Cortex of kidney (tissue), 1 donor: ENCODE data around the gene SUSD2.
"Not testable (repeated sequence)": the region's sequence is repeated elsewhere in the genome, so short reads cannot be mapped to it uniquely, and the experiment has no call there.

ENCODE experiments used
- DNase-seq: peaks from one replicate; lab custom pipeline; 2025; lab: John Stamatoyannopoulos, UW

SUSD2 gene

DNA sequence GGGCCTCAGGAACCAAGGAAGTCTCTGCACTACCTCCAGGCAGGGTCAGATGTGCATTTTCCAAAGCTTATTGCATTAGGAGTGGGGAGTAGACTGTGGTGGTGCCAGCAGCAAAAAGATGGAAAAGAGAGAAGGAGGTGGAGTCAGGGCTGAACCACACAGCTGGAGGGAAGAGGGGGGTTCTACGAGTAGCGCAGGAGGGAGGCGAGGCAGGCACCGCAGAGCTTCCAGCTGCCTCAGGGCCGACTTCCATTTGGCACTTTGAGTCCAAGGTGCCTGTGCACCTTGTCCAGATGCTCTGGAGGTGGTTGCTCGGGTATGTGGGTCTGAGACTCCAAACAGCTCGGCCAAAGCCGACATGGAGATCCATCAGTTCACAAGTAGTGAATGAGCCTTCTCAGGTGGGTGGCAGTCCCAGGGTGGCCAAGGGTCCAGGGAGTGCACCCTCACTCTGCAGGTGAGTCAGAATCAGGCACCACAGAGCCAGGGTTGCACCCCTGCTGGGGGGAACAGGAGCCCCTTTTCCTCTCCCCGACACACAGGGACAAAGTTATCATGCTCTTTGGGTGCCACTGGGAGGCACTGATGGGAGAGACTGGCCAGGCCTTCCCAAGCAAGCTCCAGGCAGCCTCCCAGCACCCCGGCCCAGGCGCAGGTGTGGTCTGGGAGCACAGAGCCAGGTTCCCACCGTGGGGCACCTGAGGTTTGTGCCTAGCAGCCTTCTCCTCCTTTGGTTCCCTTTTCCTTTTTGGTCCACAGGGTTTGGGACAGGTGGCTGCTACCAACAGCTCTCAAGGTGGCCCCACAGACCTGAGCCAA is 33.4 kb downstream of the SUSD2 start:
- DNase-seq = no peak

DNA sequence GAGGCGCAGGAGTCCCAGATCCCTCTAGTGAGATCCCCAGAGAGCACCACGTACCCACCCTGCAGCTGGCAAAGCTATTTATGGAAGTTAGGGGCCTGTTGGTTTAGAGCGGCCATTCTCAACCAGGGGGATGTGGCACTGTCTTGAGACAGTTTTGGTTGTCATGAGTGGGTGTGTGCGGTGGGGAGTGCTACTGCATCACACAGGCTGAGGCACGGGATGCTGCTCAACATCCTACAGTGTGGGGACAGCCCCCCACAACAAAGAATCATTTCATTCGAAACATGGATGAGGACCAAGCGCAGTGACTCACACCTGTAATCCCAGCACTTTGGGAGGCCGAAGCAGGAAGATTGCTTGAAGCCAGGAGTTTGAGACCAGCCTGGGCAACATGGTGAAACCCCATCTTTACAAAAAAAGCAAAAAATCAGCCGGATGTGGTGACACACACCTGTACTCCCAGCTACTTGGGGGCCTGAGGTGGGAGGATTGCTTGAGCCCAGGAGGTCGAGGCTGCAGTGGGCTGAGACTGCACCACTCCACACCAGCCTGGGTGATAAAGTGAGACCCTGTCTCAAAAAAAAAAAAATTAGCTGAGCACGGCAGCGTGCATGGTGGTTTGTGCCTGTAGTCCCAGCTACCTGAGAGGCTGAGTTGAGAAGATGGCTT is 35.4 kb downstream of the SUSD2 start:
- DNase-seq = no peak

GRCh38 chr22:24217384-24217783 is 36.1 kb downstream of the SUSD2 start:
- DNase-seq = no peak

DNA sequence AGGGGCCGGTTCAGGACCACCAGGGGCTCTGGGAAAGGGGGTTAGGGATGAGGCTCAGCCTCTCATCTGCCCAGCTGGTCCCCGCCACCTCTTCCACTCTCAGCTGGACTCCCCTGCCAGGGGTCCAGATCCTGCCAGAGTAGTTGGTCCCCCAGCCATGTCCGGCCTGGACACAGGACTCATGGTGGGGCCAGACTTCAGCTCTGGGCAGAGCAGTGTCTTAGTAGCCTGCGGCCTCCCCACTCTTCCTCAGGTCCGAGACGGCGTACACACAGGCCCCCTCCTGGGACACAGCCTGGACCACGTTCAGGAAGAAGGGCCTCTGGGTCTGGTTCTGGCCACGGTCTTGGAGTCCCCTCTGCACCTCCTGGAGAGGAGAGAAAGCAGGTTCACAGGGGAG is 38.5 kb downstream of the SUSD2 start:
- DNase-seq = no peak

DNA sequence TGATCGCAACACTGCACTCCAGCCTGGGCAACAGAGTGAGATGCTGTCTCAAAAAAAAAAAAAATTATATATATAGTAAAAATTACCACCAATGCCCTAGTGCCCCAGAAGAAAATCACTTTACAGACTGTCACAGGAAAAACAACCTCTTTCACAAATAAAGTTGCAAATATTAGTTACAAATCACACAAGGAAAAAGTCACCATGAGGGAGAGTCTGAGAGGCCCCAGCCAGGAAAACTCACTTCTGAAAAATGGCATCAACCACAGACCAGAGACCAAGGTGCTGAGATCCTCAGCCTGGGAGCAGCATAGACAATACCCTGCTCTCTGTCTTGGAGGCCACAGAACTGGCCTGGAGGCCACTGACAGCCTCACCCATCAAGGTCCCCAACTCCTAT is 43.2 kb downstream of the SUSD2 start:
- no peak for DNase-seq

DNA sequence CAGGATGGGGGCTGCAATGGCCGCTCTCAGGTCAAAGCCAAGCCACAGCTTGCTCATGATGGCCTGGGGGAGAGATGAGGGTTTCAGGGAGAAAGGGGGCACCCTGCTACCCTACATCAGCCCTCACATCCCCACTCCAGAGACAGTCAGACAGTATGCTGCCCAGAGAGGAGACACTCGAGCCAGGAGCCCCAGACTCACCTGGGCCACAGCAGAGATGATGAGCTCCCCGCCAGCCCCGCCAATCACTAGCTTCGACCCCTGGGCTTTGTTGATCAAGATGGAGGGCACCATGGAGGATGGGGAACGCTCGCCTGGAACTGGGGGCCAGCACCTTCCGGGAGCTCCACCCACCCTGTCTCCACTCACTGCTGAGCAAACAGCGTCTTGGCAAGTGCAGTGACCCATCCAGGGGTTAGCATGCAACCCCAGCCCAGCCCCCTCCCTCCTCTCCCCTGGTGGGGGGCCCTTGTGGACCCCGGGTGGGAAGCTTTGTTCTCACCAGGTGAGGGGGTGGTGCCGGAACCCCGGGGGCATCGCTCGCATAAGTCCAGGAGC is 43.8 kb downstream of the SUSD2 start:
- DNase-seq = no peak

DNA sequence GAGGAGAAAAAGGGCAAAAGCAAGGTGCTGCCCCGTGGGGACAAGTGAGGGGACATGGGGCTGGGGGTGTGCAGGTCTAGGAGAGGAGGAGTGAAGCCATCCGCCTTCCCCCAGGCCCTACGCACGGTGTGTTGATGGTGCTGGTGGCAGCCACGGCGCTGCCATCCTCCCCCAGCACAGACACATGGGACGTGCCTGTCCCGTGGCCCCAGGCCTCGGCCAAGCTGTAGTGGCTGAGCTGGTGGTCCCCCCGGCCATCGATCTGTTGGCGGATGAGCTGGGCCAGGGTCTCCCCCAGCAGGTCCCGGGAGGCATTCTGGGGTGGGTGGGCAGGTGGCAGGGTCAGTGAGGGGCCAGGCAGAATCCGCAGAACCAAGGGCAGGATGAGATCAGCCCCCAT is 44.7 kb downstream of the SUSD2 start:
- DNase-seq = no peak

DNA sequence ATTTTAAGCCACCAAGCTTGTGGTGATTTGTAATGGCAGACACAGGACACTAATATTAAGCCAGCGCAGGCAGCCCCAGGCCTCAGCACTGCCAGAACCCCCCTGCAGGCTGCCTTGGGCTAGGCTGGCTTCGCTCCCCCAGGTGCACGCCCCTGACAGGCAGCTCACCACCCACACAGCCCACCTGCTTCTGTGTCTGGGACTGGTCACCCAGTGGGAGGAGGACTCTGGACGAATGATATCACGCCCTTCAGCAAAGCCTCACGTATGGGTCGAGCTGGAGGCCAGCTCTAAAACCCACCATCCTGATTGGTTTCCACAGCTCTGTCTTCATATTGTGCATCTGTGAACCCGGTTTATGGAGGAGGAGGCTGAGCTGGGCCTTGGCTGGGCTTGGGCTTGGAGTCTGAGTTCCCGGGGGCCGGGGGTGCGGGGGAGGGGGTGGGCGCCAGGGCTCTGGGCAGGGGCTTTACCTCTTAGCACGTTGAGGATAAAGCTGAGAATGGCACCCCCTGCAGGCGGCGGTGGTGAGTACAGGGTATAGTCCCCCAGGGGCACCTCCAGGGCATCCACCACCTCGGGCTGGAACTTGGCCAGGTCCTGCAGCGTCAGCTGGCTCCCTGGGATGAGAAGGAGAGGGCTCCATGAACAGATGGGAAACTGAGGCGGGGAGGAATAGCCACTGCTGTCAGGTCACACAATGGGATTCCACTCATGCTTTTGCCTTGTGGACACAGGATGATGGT is 49.8 kb downstream of the SUSD2 start:
- no peak for DNase-seq

DNA sequence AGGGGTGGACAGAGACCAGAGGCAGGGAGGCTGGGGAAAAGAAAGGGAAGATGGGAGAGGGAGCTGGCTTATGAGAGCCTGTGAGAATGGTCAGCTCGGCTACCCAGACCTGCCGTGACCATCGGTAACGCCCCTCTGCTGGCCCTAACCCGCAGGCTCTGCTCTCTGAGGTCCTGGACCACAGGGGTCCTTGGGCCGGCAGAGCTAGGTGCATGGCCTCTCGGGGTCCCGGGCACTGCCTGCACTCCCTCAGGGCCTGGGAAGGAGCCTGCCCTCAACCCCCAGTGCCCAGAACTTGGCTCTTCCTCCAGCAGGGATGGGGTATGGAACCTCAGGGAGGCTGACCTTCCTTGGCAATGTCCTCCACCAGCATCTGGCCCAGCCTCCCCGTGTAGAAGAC is 50.4 kb downstream of the SUSD2 start:
- no peak for DNase-seq

GRCh38 chr22:24232124-24232523 is 50.8 kb downstream of the SUSD2 start:
- no peak for DNase-seq

DNA sequence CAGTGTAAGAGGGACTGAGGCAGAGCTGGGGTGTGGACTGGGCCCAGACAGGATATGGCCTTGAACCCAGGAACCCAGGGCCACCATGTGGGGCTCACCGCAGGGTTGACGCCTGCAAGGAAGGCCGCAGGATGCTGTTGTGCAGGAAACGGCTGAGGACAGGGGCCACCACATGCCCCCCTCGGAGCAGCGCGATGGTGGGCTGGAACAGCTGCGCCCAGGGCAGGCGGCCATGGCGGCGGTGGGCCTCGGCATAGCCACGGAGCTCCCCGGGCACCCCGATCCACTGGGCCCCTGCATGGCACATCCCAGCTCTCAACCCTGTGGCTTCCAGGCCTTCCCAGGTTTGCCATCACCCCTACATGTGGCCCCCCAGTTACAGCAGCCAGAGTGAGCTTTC is 51.4 kb downstream of the SUSD2 start:
- no peak for DNase-seq

- no peak for DNase-seq
These were observed 51.9 kb downstream of the SUSD2 start for GRCh38 chr22:24233235-24233634.

- DNase-seq = no peak
These were observed 52.5 kb downstream of the SUSD2 start for GRCh38 chr22:24233816-24234215.

DNA sequence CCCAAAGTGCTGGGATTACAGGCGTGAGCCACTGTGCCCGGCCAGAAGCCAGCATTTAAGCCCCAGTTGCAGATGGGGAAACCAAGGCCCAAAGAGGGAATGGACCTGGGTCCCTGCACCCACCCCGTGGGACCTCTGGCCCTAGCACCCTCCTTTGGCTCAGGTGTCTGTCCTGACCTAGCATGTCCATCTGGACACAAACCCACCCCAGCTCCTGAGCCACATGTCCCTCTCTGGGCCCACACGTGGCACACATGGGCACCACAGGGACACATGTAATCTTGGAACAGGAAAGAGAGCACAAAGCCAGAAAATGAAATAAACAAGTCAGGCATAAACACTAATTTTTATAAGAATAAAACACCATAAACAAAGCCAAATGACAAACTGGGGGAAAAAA is 54.0 kb downstream of the SUSD2 start:
- DNase-seq = no peak

GRCh38 chr22:24236656-24237055 is 55.4 kb downstream of the SUSD2 start:
- no peak for DNase-seq

DNA sequence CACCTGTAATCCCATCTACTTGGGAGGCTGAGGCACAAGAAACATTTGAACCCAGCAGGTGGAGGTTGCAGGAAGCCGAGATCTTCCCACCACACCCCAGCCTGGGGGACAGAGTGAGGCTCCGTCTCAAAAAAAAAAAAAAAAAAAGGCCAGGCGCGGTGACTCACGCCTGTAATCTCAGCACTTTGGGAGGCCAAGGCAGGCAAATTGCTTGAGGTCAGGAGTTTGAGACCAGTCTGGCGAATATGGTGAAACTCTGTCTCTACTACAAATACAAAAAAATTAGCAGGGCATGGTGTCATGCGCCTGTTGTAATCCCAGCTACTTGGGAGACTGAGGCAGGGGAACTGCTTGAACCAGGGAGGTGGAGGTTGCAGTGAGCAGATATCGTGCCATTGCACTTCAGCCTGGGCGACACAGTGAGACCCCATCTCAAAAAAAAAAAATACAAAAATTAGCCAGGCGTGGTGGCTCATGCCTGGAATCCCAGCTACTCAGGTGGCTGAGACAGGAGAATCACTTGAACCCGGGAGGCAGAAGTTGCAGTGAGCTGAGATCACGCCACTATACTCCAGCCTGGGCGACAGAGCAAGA is 56.9 kb downstream of the SUSD2 start:
- not testable (repeated sequence) for DNase-seq
